Neutrophil (primary cell): ENCODE results near the gene NPAS1.

Source experiments
- H3K27ac ChIP-seq: fragments of 200-600 bp; sonication (generic); 2 replicates; pipeline ENCODE4 v1.5.1; 2016; ENCODE audit warnings: mild to moderate bottlenecking, moderate library complexity
- H3K27me3 ChIP-seq: fragments of 200-600 bp; sonication (generic); 2 replicates; pipeline ENCODE4 v1.6.0; 2016; ENCODE audit warnings: mild to moderate bottlenecking
- H3K36me3 ChIP-seq: fragments of 200-600 bp; sonication (generic); 2 replicates; pipeline ENCODE4 v1.5.1; 2017
- H3K4me1 ChIP-seq, 2 experiments: fragments of 200-600 bp in 1 of 2; sonication (generic) in 1 of 2; 1 replicate in 1 of 2; 2 replicates in 1 of 2; pipeline versions ENCODE4 v1.5.1 to v1.6.1; 2013 to 2016; ENCODE audit warnings: low read depth in 1 of 2, low read length in 1 of 2, mild to moderate bottlenecking in 1 of 2, moderate library complexity in 1 of 2; ENCODE audit not compliant: control insufficient read depth in 1 of 2, insufficient read depth in 1 of 2
- H3K4me3 ChIP-seq, 2 experiments: fragments of 200-600 bp in 1 of 2; sonication (generic) in 1 of 2; 1 replicate in 1 of 2; 2 replicates in 1 of 2; pipeline ENCODE4 v1.5.1; 2013 to 2016; ENCODE audit warnings: low read depth in 1 of 2, low read length in 1 of 2, mild to moderate bottlenecking in 1 of 2, moderate library complexity in 1 of 2
- H3K9me3 ChIP-seq: fragments of 200-600 bp; sonication (generic); 2 replicates; pipeline ENCODE4 v1.5.1; 2016
- TF ChIP-seq, protein P1 (sequence below): fragments of 200-600 bp; sonication (generic); IDR thresholded peaks from 2 replicates; pipeline ENCODE4 v1.5.1; 2016; ENCODE audit warnings: antibody characterized with exemption

Gene NPAS1

DNA sequence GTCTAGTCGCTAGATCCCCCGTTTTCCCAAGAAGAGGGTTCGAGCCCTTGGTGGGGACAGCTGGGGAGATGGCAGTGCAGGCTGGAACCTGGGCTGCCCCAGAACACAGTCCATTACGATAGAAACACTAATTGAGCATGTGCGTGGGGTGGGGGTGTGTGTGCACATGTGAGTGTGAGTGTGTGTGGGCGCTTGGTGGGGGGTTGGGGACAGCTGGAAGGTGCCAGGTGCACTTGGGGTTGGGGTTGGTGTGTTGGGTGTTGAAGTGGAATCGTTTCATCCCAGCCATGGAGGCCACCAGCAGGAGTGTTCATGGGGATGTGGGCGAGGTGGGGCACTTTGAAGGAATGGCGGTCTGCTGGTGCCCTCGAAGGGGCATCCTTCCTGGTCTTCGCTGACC, 18.1 kb upstream of the NPAS1 start:
- H3K36me3 ChIP-seq, result peaks cover 51% of the 10 kb centered on the region
- H3K27me3 ChIP-seq, result peaks cover 46% of the 10 kb centered on the region
- H3K27ac ChIP-seq, result no peak overlapping the region
- TF ChIP-seq, protein P1, sequence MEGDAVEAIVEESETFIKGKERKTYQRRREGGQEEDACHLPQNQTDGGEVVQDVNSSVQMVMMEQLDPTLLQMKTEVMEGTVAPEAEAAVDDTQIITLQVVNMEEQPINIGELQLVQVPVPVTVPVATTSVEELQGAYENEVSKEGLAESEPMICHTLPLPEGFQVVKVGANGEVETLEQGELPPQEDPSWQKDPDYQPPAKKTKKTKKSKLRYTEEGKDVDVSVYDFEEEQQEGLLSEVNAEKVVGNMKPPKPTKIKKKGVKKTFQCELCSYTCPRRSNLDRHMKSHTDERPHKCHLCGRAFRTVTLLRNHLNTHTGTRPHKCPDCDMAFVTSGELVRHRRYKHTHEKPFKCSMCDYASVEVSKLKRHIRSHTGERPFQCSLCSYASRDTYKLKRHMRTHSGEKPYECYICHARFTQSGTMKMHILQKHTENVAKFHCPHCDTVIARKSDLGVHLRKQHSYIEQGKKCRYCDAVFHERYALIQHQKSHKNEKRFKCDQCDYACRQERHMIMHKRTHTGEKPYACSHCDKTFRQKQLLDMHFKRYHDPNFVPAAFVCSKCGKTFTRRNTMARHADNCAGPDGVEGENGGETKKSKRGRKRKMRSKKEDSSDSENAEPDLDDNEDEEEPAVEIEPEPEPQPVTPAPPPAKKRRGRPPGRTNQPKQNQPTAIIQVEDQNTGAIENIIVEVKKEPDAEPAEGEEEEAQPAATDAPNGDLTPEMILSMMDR, result no peak
- H3K4me1 ChIP-seq, result no peaks in the 10 kb centered on the region
- H3K9me3 ChIP-seq, result no peaks in the 10 kb centered on the region
- no peak overlapping the region for H3K4me3 ChIP-seq

DNA sequence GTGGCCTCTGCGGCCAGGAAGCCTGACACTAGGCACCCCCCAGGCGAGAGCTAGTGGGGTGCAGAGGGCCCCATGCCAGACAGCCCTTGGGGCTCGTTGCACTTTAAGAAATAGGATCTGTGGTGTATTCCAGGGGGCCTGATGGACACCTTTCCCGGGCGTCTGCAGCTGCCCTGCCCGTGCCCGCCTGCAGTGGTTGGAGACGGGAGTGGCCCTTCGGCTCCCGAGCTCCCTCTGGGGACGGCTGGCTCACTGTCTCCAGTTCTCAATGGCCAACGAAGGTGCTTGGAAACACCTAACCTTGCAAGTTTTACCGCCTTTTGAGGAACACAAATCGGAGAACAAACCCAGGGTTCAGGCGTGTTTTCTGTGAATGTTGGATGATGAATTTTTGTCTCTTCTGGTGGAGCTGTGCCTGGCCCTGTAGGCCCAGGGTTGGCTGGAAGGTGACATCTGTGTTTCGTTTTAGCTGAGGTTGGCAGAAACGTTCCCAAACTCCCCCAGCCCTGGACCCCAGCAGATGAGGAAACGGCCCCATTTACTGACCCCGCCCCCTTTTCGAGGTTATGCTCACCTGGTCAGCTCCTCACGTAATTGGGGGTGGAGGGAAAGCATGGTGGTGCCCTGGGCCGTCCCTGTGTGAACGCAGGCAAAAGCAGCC, 17.4 kb upstream of the NPAS1 start:
- peaks cover 52% of the 10 kb centered on the region for H3K27me3 ChIP-seq
- TF ChIP-seq, protein P1, result no peak
- peaks cover 49% of the 10 kb centered on the region for H3K36me3 ChIP-seq
- no peak overlapping the region for H3K4me3 ChIP-seq
- no peaks in the 10 kb centered on the region for H3K9me3 ChIP-seq
- no peaks in the 10 kb centered on the region for H3K4me1 ChIP-seq
- no peak overlapping the region for H3K27ac ChIP-seq

GRCh38 chr19:47002853-47003610, 16.6 kb upstream of the NPAS1 start:
- no peaks in the 10 kb centered on the region for H3K9me3 ChIP-seq
- H3K27ac ChIP-seq, result no peak overlapping the region
- peaks cover 42% of the 10 kb centered on the region for H3K36me3 ChIP-seq
- H3K4me1 ChIP-seq, result no peaks in the 10 kb centered on the region
- no peak overlapping the region for H3K4me3 ChIP-seq
- H3K27me3 ChIP-seq, result peaks cover 57% of the 10 kb centered on the region
- TF ChIP-seq, protein P1, result no peak

- no peak overlapping the region for H3K27ac ChIP-seq
- TF ChIP-seq, protein P1, result no peak
- no peak overlapping the region for H3K4me3 ChIP-seq
- H3K36me3 ChIP-seq, result peaks cover 34% of the 10 kb centered on the region
- H3K9me3 ChIP-seq, result no peaks in the 10 kb centered on the region
- H3K27me3 ChIP-seq, result peaks cover 60% of the 10 kb centered on the region
- H3K4me1 ChIP-seq, result no peaks in the 10 kb centered on the region
Measured at GRCh38 chr19:47003611-47004465, 15.8 kb upstream of the NPAS1 start.

DNA sequence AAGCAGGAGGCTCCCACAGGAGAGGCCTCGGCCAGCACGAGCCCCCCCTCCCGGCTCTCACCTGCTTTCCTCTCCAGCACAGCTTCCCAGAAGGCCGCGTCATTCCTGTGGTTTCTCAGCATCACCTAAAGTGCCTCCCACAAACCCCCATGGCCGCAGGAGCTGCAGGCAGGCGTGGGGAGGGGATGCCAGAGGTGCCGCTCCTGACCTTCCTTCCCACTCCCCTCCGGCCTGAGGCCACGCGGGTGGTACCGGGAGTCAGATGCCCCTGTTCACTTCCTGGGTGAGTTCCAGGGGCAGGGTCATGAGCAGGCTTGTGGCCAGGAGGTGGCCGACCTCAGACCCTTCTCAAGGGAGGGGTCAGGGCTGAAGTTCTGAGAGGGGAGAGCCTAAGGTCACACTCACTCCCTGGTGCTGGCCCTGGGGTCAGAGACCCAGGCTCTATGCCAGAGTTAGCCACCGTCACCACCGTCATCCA, 14.4 kb upstream of the NPAS1 start:
- Histone ChIP-seq H3K9me3 (no peaks in the 10 kb centered on the region), H3K27ac (no peak overlapping the region), H3K36me3 (peaks cover 20% of the 10 kb centered on the region), H3K27me3 (peaks cover 60% of the 10 kb centered on the region), H3K4me3 (no peak overlapping the region), H3K4me1 (no peaks in the 10 kb centered on the region)
- TF ChIP-seq, protein P1, result no peak
